Measurements from ENCODE around the gene AFAP1.

AFAP1 gene

GRCh38 chr4:7892212-7893019 is 47.2 kb downstream of the AFAP1 start:
- H3K4me1 Mint-ChIP-seq (ENCODE audit: low read depth), result no peaks in the 10 kb centered on the region
- peaks cover 2% of the 10 kb centered on the region for H3K27me3 Mint-ChIP-seq
- intact Hi-C loops (cut with micrococcal nuclease), result no loop called here
- no peak overlapping the region for H3K27ac Mint-ChIP-seq
- H3K36me3 Mint-ChIP-seq (ENCODE audit: low read depth), result no peaks in the 10 kb centered on the region
- H3K4me3 Mint-ChIP-seq, result no peak overlapping the region
- no peaks in the 10 kb centered on the region for H3K9me3 Mint-ChIP-seq

- H3K9me3 Mint-ChIP-seq, result no peaks in the 10 kb centered on the region
- H3K4me1 Mint-ChIP-seq (ENCODE audit: low read depth), result no peaks in the 10 kb centered on the region
- intact Hi-C loops (cut with micrococcal nuclease), result no loop called here
- no peak overlapping the region for H3K4me3 Mint-ChIP-seq
- H3K27me3 Mint-ChIP-seq, result peaks cover 3% of the 10 kb centered on the region
- no peaks in the 10 kb centered on the region for H3K36me3 Mint-ChIP-seq (ENCODE audit: low read depth)
- H3K27ac Mint-ChIP-seq, result no peak overlapping the region
These were observed 48.8 kb downstream of the AFAP1 start for GRCh38 chr4:7890635-7891393.

- H3K9me3 Mint-ChIP-seq, result no peaks in the 10 kb centered on the region
- no peaks in the 10 kb centered on the region for H3K36me3 Mint-ChIP-seq (ENCODE audit: low read depth)
- intact Hi-C loops (cut with micrococcal nuclease), result no loop called here
- H3K4me1 Mint-ChIP-seq (ENCODE audit: low read depth), result no peaks in the 10 kb centered on the region
- H3K4me3 Mint-ChIP-seq, result no peak overlapping the region
- peaks cover 7% of the 10 kb centered on the region for H3K27me3 Mint-ChIP-seq
- no peak overlapping the region for H3K27ac Mint-ChIP-seq
These were observed 52.2 kb downstream of the AFAP1 start for GRCh38 chr4:7887436-7887835.

- H3K9me3 Mint-ChIP-seq, result no peaks in the 10 kb centered on the region
- no peaks in the 10 kb centered on the region for H3K36me3 Mint-ChIP-seq (ENCODE audit: low read depth)
- intact Hi-C loops (cut with micrococcal nuclease), result no loop called here
- no peak overlapping the region for H3K27ac Mint-ChIP-seq
- no peak overlapping the region for H3K4me3 Mint-ChIP-seq
- peaks cover 6% of the 10 kb centered on the region for H3K27me3 Mint-ChIP-seq
- no peaks in the 10 kb centered on the region for H3K4me1 Mint-ChIP-seq (ENCODE audit: low read depth)
These were observed 53.4 kb downstream of the AFAP1 start for GRCh38 chr4:7886007-7886973.

- Mint-ChIP-seq H3K36me3 (ENCODE audit: low read depth) (no peaks in the 10 kb centered on the region), H3K9me3 (no peaks in the 10 kb centered on the region), H3K4me1 (ENCODE audit: low read depth) (no peaks in the 10 kb centered on the region), H3K27me3 (peaks cover 8% of the 10 kb centered on the region), H3K4me3 (no peak overlapping the region), H3K27ac (no peak overlapping the region)
- intact Hi-C loops (cut with micrococcal nuclease), result no loop called here
These were observed 54.2 kb downstream of the AFAP1 start for GRCh38 chr4:7885216-7886006.

GRCh38 chr4:7880683-7881082 is 59.0 kb downstream of the AFAP1 start:
- intact Hi-C loops (cut with micrococcal nuclease), result no loop called here
- no peaks in the 10 kb centered on the region for H3K36me3 Mint-ChIP-seq (ENCODE audit: low read depth)
- no peak overlapping the region for H3K27ac Mint-ChIP-seq
- no peak overlapping the region for H3K4me3 Mint-ChIP-seq
- H3K27me3 Mint-ChIP-seq, result peaks cover 21% of the 10 kb centered on the region
- H3K9me3 Mint-ChIP-seq, result no peaks in the 10 kb centered on the region
- H3K4me1 Mint-ChIP-seq (ENCODE audit: low read depth), result no peaks in the 10 kb centered on the region

GRCh38 chr4:7879127-7879526 is 60.5 kb downstream of the AFAP1 start:
- Mint-ChIP-seq H3K4me1 (ENCODE audit: low read depth) (no peaks in the 10 kb centered on the region), H3K27me3 (peaks cover 19% of the 10 kb centered on the region), H3K27ac (no peak overlapping the region), H3K4me3 (no peak overlapping the region), H3K9me3 (no peaks in the 10 kb centered on the region), H3K36me3 (ENCODE audit: low read depth) (no peaks in the 10 kb centered on the region)
- intact Hi-C loops (cut with micrococcal nuclease), result no loop called here

- Mint-ChIP-seq H3K36me3 (ENCODE audit: low read depth) (no peaks in the 10 kb centered on the region), H3K4me3 (no peak overlapping the region), H3K4me1 (ENCODE audit: low read depth) (no peaks in the 10 kb centered on the region), H3K27me3 (peaks cover 19% of the 10 kb centered on the region), H3K27ac (no peak overlapping the region), H3K9me3 (no peaks in the 10 kb centered on the region)
- intact Hi-C loops (cut with micrococcal nuclease), result no loop called here
These were observed 61.3 kb downstream of the AFAP1 start for GRCh38 chr4:7878323-7878722.

GRCh38 chr4:7877176-7877575 is 62.5 kb downstream of the AFAP1 start:
- Mint-ChIP-seq H3K4me3 (no peak overlapping the region), H3K27me3 (peaks cover 19% of the 10 kb centered on the region), H3K36me3 (ENCODE audit: low read depth) (no peaks in the 10 kb centered on the region), H3K4me1 (ENCODE audit: low read depth) (no peaks in the 10 kb centered on the region), H3K9me3 (no peaks in the 10 kb centered on the region), H3K27ac (no peak overlapping the region)
- intact Hi-C loops (cut with micrococcal nuclease), result no loop called here

GRCh38 chr4:7876201-7876875 is 63.3 kb downstream of the AFAP1 start:
- no peaks in the 10 kb centered on the region for H3K9me3 Mint-ChIP-seq
- intact Hi-C loops (cut with micrococcal nuclease), result no loop called here
- no peak overlapping the region for H3K4me3 Mint-ChIP-seq
- H3K27ac Mint-ChIP-seq, result no peak overlapping the region
- peaks cover 19% of the 10 kb centered on the region for H3K27me3 Mint-ChIP-seq
- no peaks in the 10 kb centered on the region for H3K36me3 Mint-ChIP-seq (ENCODE audit: low read depth)
- no peaks in the 10 kb centered on the region for H3K4me1 Mint-ChIP-seq (ENCODE audit: low read depth)

DNA sequence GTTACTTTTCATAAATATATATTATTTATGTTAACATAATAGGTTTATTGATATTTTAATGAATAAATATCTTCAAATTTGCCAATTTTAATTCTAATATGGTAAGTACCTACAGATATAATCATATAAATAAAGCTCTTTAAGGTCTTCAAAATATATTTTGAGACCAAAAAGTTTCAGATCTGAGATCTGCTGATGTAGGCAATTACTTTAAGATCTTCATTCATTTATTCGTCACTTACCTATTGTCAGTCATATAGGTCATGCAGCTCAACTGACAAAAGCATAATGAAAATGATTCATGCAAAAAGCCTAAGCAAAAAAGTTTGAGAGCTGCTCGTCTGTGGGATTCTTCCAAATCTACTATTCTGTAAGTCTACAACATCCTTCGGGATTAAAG is 64.8 kb downstream of the AFAP1 start:
- no peaks in the 10 kb centered on the region for H3K4me1 Mint-ChIP-seq (ENCODE audit: low read depth)
- no peaks in the 10 kb centered on the region for H3K36me3 Mint-ChIP-seq (ENCODE audit: low read depth)
- no peak overlapping the region for H3K4me3 Mint-ChIP-seq
- H3K27me3 Mint-ChIP-seq, result peaks cover 15% of the 10 kb centered on the region
- intact Hi-C loops (cut with micrococcal nuclease), result no loop called here
- no peaks in the 10 kb centered on the region for H3K9me3 Mint-ChIP-seq
- H3K27ac Mint-ChIP-seq, result no peak overlapping the region

DNA sequence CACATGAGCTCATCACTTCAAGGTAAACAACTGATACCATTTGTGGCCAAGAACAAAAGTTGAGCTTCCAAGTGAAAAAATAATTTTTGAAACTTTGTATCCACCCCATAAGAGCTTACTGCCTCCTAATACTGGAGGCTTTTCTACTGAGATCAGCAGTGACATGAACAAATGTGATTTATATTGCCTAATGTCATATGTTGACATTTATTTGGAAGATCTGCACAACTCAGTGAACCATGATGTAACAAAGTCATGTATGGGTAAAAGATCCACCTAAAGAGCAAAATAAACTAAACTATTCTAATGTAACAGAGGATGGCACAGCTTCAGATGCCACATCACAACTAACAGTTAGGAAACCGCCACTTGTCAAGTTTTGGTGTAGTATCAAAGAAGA is 65.8 kb downstream of the AFAP1 start:
- no peaks in the 10 kb centered on the region for H3K4me1 Mint-ChIP-seq (ENCODE audit: low read depth)
- peaks cover 10% of the 10 kb centered on the region for H3K27me3 Mint-ChIP-seq
- no peak overlapping the region for H3K27ac Mint-ChIP-seq
- H3K9me3 Mint-ChIP-seq, result no peaks in the 10 kb centered on the region
- intact Hi-C loops (cut with micrococcal nuclease), result no loop called here
- H3K4me3 Mint-ChIP-seq, result no peak overlapping the region
- no peaks in the 10 kb centered on the region for H3K36me3 Mint-ChIP-seq (ENCODE audit: low read depth)

DNA sequence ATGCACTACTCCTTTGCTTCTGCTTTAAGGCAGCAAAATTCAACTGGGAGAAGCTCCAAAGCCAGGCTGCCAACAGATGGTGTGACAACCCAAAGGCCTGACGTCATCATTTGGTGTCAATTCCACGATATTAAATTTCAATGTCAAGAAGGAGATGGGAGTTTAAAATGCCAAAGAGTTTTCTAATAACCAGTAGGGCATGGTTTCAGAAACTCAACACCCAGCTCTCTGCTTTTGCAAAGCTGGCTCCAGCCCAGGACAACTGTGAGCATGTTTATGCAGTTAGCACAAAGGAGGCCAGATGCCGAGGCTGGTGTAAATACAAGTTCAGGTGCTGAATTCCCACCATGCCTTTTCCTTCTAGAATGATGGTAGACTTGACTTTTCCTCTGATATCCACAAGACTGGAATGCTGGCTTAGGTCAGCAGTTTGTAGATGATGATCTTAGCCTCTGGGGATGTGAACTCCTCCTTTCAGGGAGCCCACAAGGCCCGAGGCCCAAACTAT is 67.3 kb downstream of the AFAP1 start:
- Mint-ChIP-seq H3K27ac (no peak overlapping the region), H3K4me3 (no peak overlapping the region), H3K36me3 (ENCODE audit: low read depth) (no peaks in the 10 kb centered on the region), H3K4me1 (ENCODE audit: low read depth) (no peaks in the 10 kb centered on the region), H3K9me3 (no peaks in the 10 kb centered on the region), H3K27me3 (peaks cover 6% of the 10 kb centered on the region)
- intact Hi-C loops (cut with micrococcal nuclease), result no loop called here

All from dendritic cell treated with granulocyte-macrophage colony-stimulating factor and Interleukin-4, amounts not matched to agents 40 ng/mL and 50 ng/mL, for 4 days (primary cell).